EH (cell line): ENCODE results near the gene KIF27.
A peak's percentile ranks its signal among the peaks of the same experiment; 100 is the strongest.
"Not testable (repeated sequence)": the region's sequence is repeated elsewhere in the genome, so short reads cannot be mapped to it uniquely, and the experiment has no call there.

ENCODE experiments used
- DNase-seq: peaks from one replicate; pipeline ENCODE4 v3.0.0-alpha.2; 2015; ENCODE audit warnings: low read depth

The KIF27 gene

GRCh38 chr9:83933790-83934189 lies 12.6 kb upstream of the KIF27 start:
- peak; percentile 41 for DNase-seq

- no peak for DNase-seq
Observed at GRCh38 chr9:83932851-83933250, 11.6 kb upstream of the KIF27 start.

- DNase-seq = no peak
Observed at GRCh38 chr9:83932011-83932410, 10.8 kb upstream of the KIF27 start.

- DNase-seq = no peak
Observed at GRCh38 chr9:83930881-83931280, 9.6 kb upstream of the KIF27 start.

GRCh38 chr9:83927591-83927990 lies 6.4 kb upstream of the KIF27 start:
- no peak for DNase-seq

- no peak for DNase-seq
Observed at GRCh38 chr9:83920469-83920926, 734 bp downstream of the KIF27 start.

- no peak for DNase-seq
Observed at GRCh38 chr9:83919111-83919510, 2.1 kb downstream of the KIF27 start.

GRCh38 chr9:83912194-83912593 lies 9.0 kb downstream of the KIF27 start:
- DNase-seq = peak; percentile 50

GRCh38 chr9:83906144-83906543 lies 15.1 kb downstream of the KIF27 start:
- DNase-seq = peak; percentile 7

GRCh38 chr9:83900615-83901014 lies 20.6 kb downstream of the KIF27 start:
- not testable (repeated sequence) for DNase-seq

- not testable (repeated sequence) for DNase-seq
Observed at GRCh38 chr9:83894301-83894700, 26.9 kb downstream of the KIF27 start.

- not testable (repeated sequence) for DNase-seq
Observed at GRCh38 chr9:83886498-83886897, 34.7 kb downstream of the KIF27 start.

GRCh38 chr9:83885559-83886240 lies 35.5 kb downstream of the KIF27 start:
- DNase-seq = peak; percentile 96

- DNase-seq = not testable (repeated sequence)
Observed at GRCh38 chr9:83881687-83882408, 39.4 kb downstream of the KIF27 start.

GRCh38 chr9:83875559-83875958 lies 45.7 kb downstream of the KIF27 start:
- not testable (repeated sequence) for DNase-seq

GRCh38 chr9:83849895-83850294 lies 71.3 kb downstream of the KIF27 start:
- not testable (repeated sequence) for DNase-seq

GRCh38 chr9:83837070-83837643 lies 84.1 kb downstream of the KIF27 start:
- DNase-seq = not testable (repeated sequence)

- not testable (repeated sequence) for DNase-seq
Observed at GRCh38 chr9:83830426-83831071, 90.7 kb downstream of the KIF27 start.

GRCh38 chr9:83824986-83825623 lies 96.1 kb downstream of the KIF27 start:
- peak; percentile 63 for DNase-seq

- DNase-seq = peak; percentile 62
Observed at GRCh38 chr9:83817356-83818278, 103.6 kb downstream of the KIF27 start, which contains the start of gene GKAP1. TSS of gene GKAP1 (minus strand) at chr9:83817769. CDS start at chr9:83806517, 11,252 bp downstream.

GRCh38 chr9:83817011-83817355 lies 104.2 kb downstream of the KIF27 start:
- DNase-seq = peak; percentile 2
